Fibroblast of peridontal ligament (primary cell): ENCODE results near the gene PPP3CB.
"Not testable (repeated sequence)": the region's sequence is repeated elsewhere in the genome, so short reads cannot be mapped to it uniquely, and the experiment has no call there.

Source experiments
- DNase-seq: peaks from one replicate; pipeline ENCODE4 v3.0.0-alpha.2; 2010; ENCODE audit errors: extremely low read depth

Gene PPP3CB

GRCh38 chr10:73414230-73414945, 81.4 kb downstream of the PPP3CB start:
- DNase-seq: no peak

GRCh38 chr10:73413528-73414229, 82.1 kb downstream of the PPP3CB start, which contains the start of gene ANXA7:
TSS of gene ANXA7 (minus strand) at chr10:73414058. CDS start at chr10:73400856, 13,202 bp downstream.
- DNase-seq: peak; percentile 66

DNA sequence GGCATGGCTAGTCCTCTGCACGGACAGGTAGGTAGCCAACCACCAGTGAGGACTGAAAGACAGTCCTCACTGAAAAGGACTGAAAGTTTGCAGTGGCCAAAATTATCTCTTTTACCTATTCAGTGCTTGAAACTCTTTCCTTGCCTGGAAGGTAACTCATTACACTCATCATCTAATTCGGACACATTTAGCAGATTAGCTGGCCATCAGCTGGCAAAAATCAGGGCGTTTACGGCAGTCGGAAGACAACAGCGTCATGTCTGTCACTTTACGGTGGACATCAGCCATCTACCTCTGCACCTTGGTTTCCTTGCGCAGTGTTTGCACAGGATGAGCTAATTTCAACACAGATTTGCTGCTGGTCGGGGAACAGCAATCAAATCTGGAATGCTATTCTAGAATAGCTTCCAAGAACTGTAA, 82.7 kb downstream of the PPP3CB start:
- DNase-seq: no peak

DNA sequence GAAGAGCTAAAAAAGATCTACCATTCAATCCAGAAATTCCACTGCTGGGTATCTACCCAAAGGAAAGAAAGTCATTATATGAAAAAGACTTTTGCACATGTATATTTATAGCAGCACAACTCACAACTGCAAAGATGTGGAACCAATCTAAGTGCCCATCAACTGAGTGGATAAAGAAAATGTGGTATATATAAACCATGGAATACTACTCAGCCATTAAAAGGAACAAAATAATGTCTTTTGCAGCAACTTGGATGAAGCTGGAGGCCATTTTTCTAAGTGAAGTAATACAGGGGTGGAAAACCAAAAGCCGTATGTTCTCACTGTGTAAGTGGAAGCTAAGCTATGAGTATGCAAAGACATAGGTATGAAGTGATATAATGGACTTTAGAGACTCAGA, 84.9 kb downstream of the PPP3CB start:
- no peak for DNase-seq

GRCh38 chr10:73408978-73409521, 86.8 kb downstream of the PPP3CB start:
- no peak for DNase-seq

DNA sequence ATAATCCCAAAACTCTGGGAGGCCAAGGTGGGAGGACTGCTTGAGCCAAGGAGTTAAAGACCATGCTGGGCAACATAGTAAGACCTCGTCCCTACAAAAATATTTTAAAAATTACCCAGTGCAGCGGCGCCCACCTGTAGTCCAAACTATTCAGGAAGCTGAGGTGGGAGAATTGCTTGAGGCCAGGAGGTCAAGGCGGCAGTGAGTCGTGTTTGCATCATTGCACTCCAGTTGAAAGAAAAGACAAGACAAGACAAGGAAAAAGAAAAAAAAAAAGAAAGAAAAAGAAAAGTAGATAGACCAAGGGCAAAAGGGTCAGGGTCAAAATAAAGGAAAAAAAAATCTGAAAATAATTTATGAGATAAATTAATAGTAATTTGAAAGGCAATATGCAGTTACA, 87.8 kb downstream of the PPP3CB start:
- no peak for DNase-seq

GRCh38 chr10:73407495-73407894, 88.3 kb downstream of the PPP3CB start:
- no peak for DNase-seq

GRCh38 chr10:73406846-73407245, 89.0 kb downstream of the PPP3CB start:
- DNase-seq: no peak

- no peak for DNase-seq
These were observed 90.3 kb downstream of the PPP3CB start for GRCh38 chr10:73405556-73405955.

- no peak for DNase-seq
These were observed 91.1 kb downstream of the PPP3CB start for GRCh38 chr10:73404690-73405089.

DNA sequence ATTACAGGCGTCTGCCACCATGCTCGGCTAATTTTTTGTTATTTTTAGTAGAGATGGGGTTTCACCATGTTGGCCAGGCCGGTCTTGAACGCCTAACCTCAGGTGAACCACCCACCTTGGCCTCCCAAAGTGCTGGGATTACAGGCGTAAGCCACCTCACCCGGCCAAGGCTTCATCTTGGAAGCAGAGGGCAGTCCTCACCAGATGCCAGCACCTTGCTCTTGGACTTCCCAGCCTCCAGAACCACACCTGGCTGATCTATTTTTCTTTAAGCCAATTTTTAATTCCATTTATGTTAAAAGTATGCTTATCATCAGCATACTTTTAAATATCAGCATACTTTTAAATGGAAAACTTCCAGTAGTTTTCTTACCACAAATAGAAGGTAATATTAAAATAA, 94.2 kb downstream of the PPP3CB start:
- DNase-seq: no peak

- no peak for DNase-seq
These were observed 96.8 kb downstream of the PPP3CB start for GRCh38 chr10:73399063-73399462.

DNA sequence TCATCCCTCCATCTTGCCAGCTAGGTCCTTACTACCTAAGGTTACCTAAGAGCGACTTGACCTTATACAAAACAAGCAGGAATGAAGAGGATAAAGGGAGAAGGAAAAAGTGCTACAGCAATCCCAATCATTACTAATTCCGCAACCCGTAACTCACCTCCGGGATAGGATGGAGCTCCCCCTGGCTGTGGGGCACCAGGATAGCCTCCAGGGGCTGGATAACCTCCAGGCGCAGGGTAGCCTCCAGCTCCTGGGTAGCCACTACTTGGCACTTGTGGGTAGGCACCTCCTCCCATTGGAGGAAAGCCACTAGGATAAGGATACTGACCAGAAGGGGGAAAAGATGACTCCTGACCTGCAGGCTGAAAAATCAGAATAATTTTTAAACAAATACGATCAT, 97.8 kb downstream of the PPP3CB start:
- DNase-seq: no peak

DNA sequence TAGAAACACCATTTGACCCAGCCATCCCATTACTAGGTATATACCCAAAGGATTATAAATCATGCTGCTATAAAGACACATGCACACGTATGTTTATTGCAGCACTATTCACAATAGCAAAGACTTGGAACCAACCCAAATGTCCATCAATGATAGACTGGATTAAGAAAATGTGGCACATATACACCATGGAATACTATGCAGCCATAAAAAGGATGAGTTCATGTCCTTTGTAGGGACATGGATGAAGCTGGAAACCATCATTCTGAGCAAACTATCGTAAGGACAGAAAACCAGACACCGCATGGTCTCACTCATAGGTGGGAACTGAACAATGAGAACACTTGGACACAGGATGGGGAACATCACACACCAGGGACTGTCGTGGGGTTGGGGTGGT, 101.5 kb downstream of the PPP3CB start:
- not testable (repeated sequence) for DNase-seq

DNA sequence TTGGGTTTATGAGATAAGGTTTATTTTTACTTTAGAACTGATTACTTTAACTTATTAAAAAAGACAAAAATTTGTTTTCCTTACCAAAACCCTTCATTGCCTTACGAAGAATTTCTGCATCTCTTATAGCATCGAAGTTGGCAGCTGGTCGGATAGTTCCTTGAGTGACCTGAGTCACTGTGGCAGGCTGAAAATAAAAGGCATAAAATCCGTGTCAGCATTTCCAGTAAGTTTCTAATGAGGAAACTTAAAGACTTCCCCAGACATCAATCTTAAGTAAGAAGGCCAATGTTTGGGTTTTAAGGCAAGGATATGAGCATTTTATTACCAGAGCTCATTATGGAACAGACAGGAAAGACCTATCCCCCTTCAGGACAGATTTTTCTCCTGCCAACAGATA, 107.6 kb downstream of the PPP3CB start:
- no peak for DNase-seq

DNA sequence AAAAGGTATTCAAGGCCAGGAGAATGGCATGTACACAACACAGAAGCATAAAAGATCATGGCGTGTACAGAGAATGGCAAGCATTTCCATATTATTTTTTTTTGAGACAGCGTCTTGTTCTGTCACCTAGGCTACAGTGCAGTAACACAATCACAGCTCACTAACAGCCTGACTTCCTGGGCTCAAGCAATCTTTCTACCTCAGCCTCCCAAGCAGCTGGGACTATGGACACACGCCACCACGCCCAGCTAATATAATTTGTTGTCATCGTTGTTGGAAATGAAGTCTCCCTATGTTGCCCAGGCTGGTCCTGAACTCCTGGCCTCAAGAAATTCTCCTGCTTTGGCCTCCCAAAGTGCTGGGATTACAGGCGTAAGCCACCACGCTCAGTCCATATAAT, 109.2 kb downstream of the PPP3CB start:
- no peak for DNase-seq
